OCI-LY7 (cell line): Measurements from ENCODE around the gene CSTF2.

Experiments used
- CTCF ChIP-seq: fragments of 200-600 bp; sonication (generic); conservative IDR thresholded peaks from 2 replicates; pipeline ENCODE4 v1.5.1; 2014; ENCODE audit warnings: mild to moderate bottlenecking, antibody characterized with exemption, low read length, moderate library complexity, mixed read lengths
- EZH2phosphoT487 ChIP-seq: fragments of 200-600 bp; sonication (generic); IDR thresholded peaks from 2 replicates; pipeline ENCODE4 v1.6.1; 2018; ENCODE audit warnings: low read depth, borderline replicate concordance, mild to moderate bottlenecking, mixed run types, antibody characterized with exemption, low read length, moderate library complexity, mixed read lengths

- TF ChIP-seq CTCF = no peak
- TF ChIP-seq EZH2phosphoT487 = no peak
These were observed 50.3 kb downstream of the CSTF2 start for GRCh38 chrX:100870527-100870926.
